Measurements from ENCODE around the gene HDAC4. TPM values are rescaled to one million over a fixed set of nuclear protein-coding genes. Genes with fewer than 3 reads are reported as not detected.

HDAC4 gene
- total and polyA plus RNA-seq, 9 of the 15 experiments (the other 6 are each of a cell fraction or from before 2014, with no cell fraction given), result 0.11 to 20.2 (median 4.0) TPM

- TF ChIP-seq CUX1 (CRISPR knock-in tag; IDR thresholded peaks at IDR 0.05) (no peak), BRD4 (IDR thresholded peaks at IDR 0.05) (no peak), ZNF408 (CRISPR knock-in tag; IDR thresholded peaks at IDR 0.05; ENCODE audit: low read depth) (no peak), XRCC3 (IDR thresholded peaks at IDR 0.05) (no peak), POLR2H (tag; IDR thresholded peaks at IDR 0.05; ENCODE audit: low read depth) (no peak), FOXK2 (conservative IDR thresholded peaks at IDR 0.05 in 1 of 2, IDR thresholded peaks at IDR 0.05 in 1 of 2; ENCODE audit: low read depth in 2 of 2) (no peak), HDAC3 (IDR thresholded peaks at IDR 0.05; ENCODE audit: borderline replicate concordance, partially characterized antibody) (no peak), BRF2 (IDR thresholded peaks at IDR 0.05; ENCODE audit: borderline replicate concordance, insufficient read depth, insufficient read length) (no peak)
Measured at GRCh38 chr2:239323447-239323846, 77.4 kb downstream of the HDAC4 start (continued).
